OCI-LY7 (cell line): ENCODE results near the gene PACSIN2. TPM values are rescaled to one million over a fixed set of nuclear protein-coding genes. Genes with fewer than 3 reads are reported as not detected.

ENCODE experiments used
- BruUV-seq: library from RNA; stranded (reverse); fragments of 400-500 nt; replicated peaks from 2 replicates; lab custom pipeline; 2021; lab: Mats Ljungman, UMichigan
- CTCF ChIA-PET: fragments of 300-600 bp; sonication (Branson Sonifier 250); formaldehyde crosslinking; loops from one replicate; lab custom pipeline; 2022; ENCODE audit warnings: antibody characterized with exemption; ENCODE audit not compliant: unreplicated experiment; lab: Charles Lee
- POLR2A ChIA-PET: fragments of 300-600 bp; sonication (Branson Sonifier 250); formaldehyde crosslinking; loops from one replicate; lab custom pipeline; 2022; ENCODE audit warnings: antibody characterized with exemption; lab: Charles Lee
- DNase-seq: peaks from one replicate; pipeline ENCODE4 v3.0.0-alpha.2; 2015; ENCODE audit warnings: low spot score
- H2AFZ ChIP-seq: fragments of 200-600 bp; sonication (generic), shearing (Covaris generic); 2 replicates; pipeline ENCODE4 v1.6.1; 2014; ENCODE audit warnings: mild to moderate bottlenecking, antibody characterized with exemption, low read length, moderate library complexity
- H3K27ac ChIP-seq: fragments of 200-600 bp; sonication (generic); 2 replicates; pipeline ENCODE4 v1.5.1; 2014; ENCODE audit warnings: mixed run types, low read depth, mild to moderate bottlenecking, moderate library complexity, low read length, inconsistent platforms; ENCODE audit not compliant: poor library complexity, severe bottlenecking
- H3K36me3 ChIP-seq: fragments of 200-600 bp; sonication (generic); 2 replicates; pipeline ENCODE4 v1.6.1; 2014; ENCODE audit warnings: mild to moderate bottlenecking, antibody characterized with exemption, low read length, moderate library complexity, mixed read lengths; ENCODE audit not compliant: insufficient read depth
- H3K4me1 ChIP-seq: fragments of 200-600 bp; sonication (generic); 2 replicates; pipeline ENCODE4 v1.5.1; 2014; ENCODE audit warnings: mild to moderate bottlenecking, low read length; ENCODE audit not compliant: insufficient read depth, poor library complexity, severe bottlenecking
- H3K4me2 ChIP-seq: fragments of 200-600 bp; sonication (generic); 2 replicates; pipeline ENCODE4 v1.6.1; 2014; ENCODE audit warnings: mild to moderate bottlenecking, low read length
- H3K4me3 ChIP-seq: fragments of 200-600 bp; sonication (generic); 2 replicates; pipeline ENCODE4 v1.5.1; 2014; ENCODE audit warnings: mild to moderate bottlenecking, low read depth, low read length; ENCODE audit not compliant: poor library complexity, severe bottlenecking
- H3K79me2 ChIP-seq: fragments of 200-600 bp; sonication (generic); 2 replicates; pipeline ENCODE4 v1.6.1; 2016; ENCODE audit warnings: low read depth, mild to moderate bottlenecking, low read length, moderate library complexity, mixed read lengths; ENCODE audit not compliant: insufficient read depth
- H3K9me2 ChIP-seq: fragments of 200-600 bp; sonication (generic); 2 replicates; pipeline ENCODE4 v1.6.1; 2016; ENCODE audit warnings: mild to moderate bottlenecking, low read length, mixed read lengths; ENCODE audit not compliant: insufficient read depth
- H3K9me3 ChIP-seq: fragments of 200-600 bp; sonication (generic); 2 replicates; pipeline ENCODE4 v1.6.1; 2014; ENCODE audit warnings: mild to moderate bottlenecking, mixed run types, low read length, mixed read lengths
- H4K20me1 ChIP-seq: fragments of 200-600 bp; sonication (generic); 2 replicates; pipeline ENCODE4 v1.6.1; 2014; ENCODE audit warnings: mild to moderate bottlenecking, antibody characterized with exemption, low read length, moderate library complexity, mixed read lengths; ENCODE audit not compliant: insufficient read depth
- CTCF ChIP-seq: fragments of 200-600 bp; sonication (generic); conservative IDR thresholded peaks from 2 replicates; pipeline ENCODE4 v1.5.1; 2014; ENCODE audit warnings: mild to moderate bottlenecking, antibody characterized with exemption, low read length, moderate library complexity, mixed read lengths
- EZH2phosphoT487 ChIP-seq: fragments of 200-600 bp; sonication (generic); IDR thresholded peaks from 2 replicates; pipeline ENCODE4 v1.6.1; 2018; ENCODE audit warnings: low read depth, borderline replicate concordance, mild to moderate bottlenecking, mixed run types, antibody characterized with exemption, low read length, moderate library complexity, mixed read lengths
- intact Hi-C: fragments of 100-400 bp; cut with micrococcal nuclease; formaldehyde crosslinking; loops from one replicate; pipeline ENCODE4 v1.10.0; 2022; ENCODE audit not compliant: unreplicated experiment
- total RNA-seq, 2 experiments: library from RNA; depleted of rRNA in 1 of 2; stranded (reverse); fragments of >200 nt in 1 of 2; shearing (Covaris generic) in 1 of 2; gene quantifications; 2 replicates each; pipeline ENCODE4 v1.2.3, GENCODE V29; 2014 to 2022

The PACSIN2 gene
- total RNA-seq, 2 experiments from 2014 or later, result 25.4 to 41.7 TPM

GRCh38 chr22:43039800-43040199, 24.9 kb upstream of the PACSIN2 start:
- ChIA-PET POLR2A (no interaction called here), CTCF (no interaction called here)
- Histone ChIP-seq H3K4me1 (no peaks in the 10 kb centered on the region), H3K27ac (no peak overlapping the region), H3K79me2 (no peaks in the 10 kb centered on the region), H2AFZ (no peak overlapping the region), H4K20me1 (no peaks in the 10 kb centered on the region), H3K4me2 (no peak overlapping the region), H3K9me2 (no peaks in the 10 kb centered on the region), H3K36me3 (no peaks in the 10 kb centered on the region), H3K9me3 (no peaks in the 10 kb centered on the region), H3K4me3 (no peak overlapping the region)
- BruUV-seq, result no TSS peak
- no peak for DNase-seq
- intact Hi-C loops, result no loop called here
- TF ChIP-seq CTCF (no peak), EZH2phosphoT487 (no peak)

- Histone ChIP-seq H3K79me2 (no peaks in the 10 kb centered on the region), H4K20me1 (no peaks in the 10 kb centered on the region), H2AFZ (no peak overlapping the region), H3K4me3 (no peak overlapping the region), H3K4me2 (no peak overlapping the region), H3K36me3 (no peaks in the 10 kb centered on the region), H3K9me3 (no peaks in the 10 kb centered on the region), H3K4me1 (no peaks in the 10 kb centered on the region), H3K27ac (no peak overlapping the region), H3K9me2 (no peaks in the 10 kb centered on the region)
- no peak for DNase-seq
- POLR2A ChIA-PET, result no interaction called here
- TF ChIP-seq EZH2phosphoT487 (no peak), CTCF (no peak)
- BruUV-seq, result no TSS peak
- CTCF ChIA-PET, result no interaction called here
- intact Hi-C loops, result no loop called here
These were observed 23.4 kb upstream of the PACSIN2 start for GRCh38 chr22:43038325-43038724.

- Histone ChIP-seq H4K20me1 (no peaks in the 10 kb centered on the region), H3K4me2 (no peak overlapping the region), H3K79me2 (no peaks in the 10 kb centered on the region), H3K4me1 (no peaks in the 10 kb centered on the region), H2AFZ (no peak overlapping the region), H3K9me2 (no peaks in the 10 kb centered on the region), H3K4me3 (no peak overlapping the region), H3K9me3 (no peaks in the 10 kb centered on the region), H3K27ac (no peak overlapping the region), H3K36me3 (no peaks in the 10 kb centered on the region)
- no peak for TF ChIP-seq CTCF
- no peak for TF ChIP-seq EZH2phosphoT487
- no TSS peak for BruUV-seq
- intact Hi-C loops, result no loop called here
- POLR2A ChIA-PET, result no interaction called here
- DNase-seq, result no peak
- CTCF ChIA-PET, result no interaction called here
These were observed 21.4 kb upstream of the PACSIN2 start for GRCh38 chr22:43036282-43036829.
